H1 (cell line): ENCODE results near the gene CENPC.

Source experiments
- CEBPB ChIP-seq: IDR thresholded peaks from 2 replicates; pipeline ENCODE4 v1.6.1; 2012; ENCODE audit warnings: low read depth, low read length
- EZH2 ChIP-seq: fragments of 200-600 bp; sonication (generic); IDR thresholded peaks from 2 replicates; pipeline ENCODE4 v1.7.1; 2012; ENCODE audit warnings: low read depth, mild to moderate bottlenecking, moderate library complexity, low read length, inconsistent platforms; ENCODE audit not compliant: severe bottlenecking
- HDAC6 ChIP-seq: IDR thresholded peaks from one replicate; pipeline ENCODE4 v1.7.1; 2012; ENCODE audit warnings: low read depth, mild to moderate bottlenecking, inconsistent platforms, low read length, moderate library complexity
- KDM1A ChIP-seq: fragments of 200-600, 300-600 bp; sonication (generic); IDR thresholded peaks from 2 replicates; pipeline ENCODE4 v1.7.1; 2016; ENCODE audit warnings: mild to moderate bottlenecking, low read length, borderline replicate concordance
- NRF1 ChIP-seq: IDR thresholded peaks from 2 replicates; pipeline ENCODE4 v1.6.1; 2011; ENCODE audit warnings: mild to moderate bottlenecking, low read depth, low read length, improper control_type of control experiment
- RAD21 ChIP-seq, 2 experiments: IDR thresholded peaks in 1 of 2; conservative IDR thresholded peaks in 1 of 2; 2 replicates each; pipeline ENCODE4 v1.6.1; 2011; ENCODE audit warnings: low read depth in 2 of 2, low read length in 2 of 2, improper control_type of control experiment in 1 of 2, inconsistent platforms in 1 of 2, mild to moderate bottlenecking in 1 of 2, moderate library complexity in 1 of 2
- RXRA ChIP-seq: IDR thresholded peaks from 2 replicates; pipeline ENCODE4 v1.6.1; 2011; ENCODE audit warnings: low read depth, mild to moderate bottlenecking, low read length, moderate library complexity; ENCODE audit not compliant: insufficient read depth
- SIRT6 ChIP-seq: IDR thresholded peaks from one replicate; pipeline ENCODE4 v1.7.1; 2012; ENCODE audit warnings: low read length, inconsistent platforms
- SP1 ChIP-seq: IDR thresholded peaks from 2 replicates; pipeline ENCODE4 v1.6.1; 2011; ENCODE audit warnings: low read depth, low read length
- TAF7 ChIP-seq: optimal IDR thresholded peaks from 2 replicates; pipeline ENCODE3; 2011; ENCODE audit warnings: low read depth, mild to moderate bottlenecking, inconsistent platforms, low read length, moderate library complexity, borderline replicate concordance
- YY1 ChIP-seq: IDR thresholded peaks from 2 replicates; pipeline ENCODE4 v1.6.1; 2011; ENCODE audit warnings: low read depth, mild to moderate bottlenecking, low read length
- TF ChIP-seq, protein P1 (sequence below), 3 experiments: IDR thresholded peaks; 1 replicate in 2 of 3; 2 replicates in 1 of 3; pipeline versions ENCODE4 v1.5.1 to v1.6.1; 2011; ENCODE audit warnings: low read length in 3 of 3, mild to moderate bottlenecking in 3 of 3, inconsistent platforms in 2 of 3, low read depth in 1 of 3, moderate library complexity in 1 of 3; ENCODE audit not compliant: insufficient read depth in 1 of 3; ENCODE audit errors: control extremely low read depth in 1 of 3
- TF ChIP-seq, protein P2 (sequence below): IDR thresholded peaks from 2 replicates; pipeline ENCODE4 v1.6.1; 2011; ENCODE audit warnings: low read length, improper control_type of control experiment

DNA sequence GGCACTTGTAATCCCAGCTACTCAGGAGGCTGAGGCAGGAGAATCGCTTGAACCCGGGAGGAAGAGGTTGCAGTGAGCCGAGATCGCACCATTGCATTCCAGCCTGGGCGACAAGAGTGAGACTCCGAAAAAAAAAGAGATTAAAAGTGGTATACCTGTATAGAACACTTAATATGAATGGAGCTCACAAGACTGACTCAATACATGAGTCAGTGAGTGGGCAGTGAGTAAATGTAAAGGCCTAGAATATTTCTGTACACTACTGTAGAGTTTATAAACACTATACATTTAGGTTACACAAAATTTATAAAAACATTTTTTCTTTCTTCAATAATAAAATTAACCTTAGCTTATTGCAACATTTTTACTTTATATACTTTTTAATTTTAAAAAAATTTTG lies 93.8 kb downstream of the CENPC start:
- TF ChIP-seq CEBPB = no peak
- TF ChIP-seq, protein P1, sequence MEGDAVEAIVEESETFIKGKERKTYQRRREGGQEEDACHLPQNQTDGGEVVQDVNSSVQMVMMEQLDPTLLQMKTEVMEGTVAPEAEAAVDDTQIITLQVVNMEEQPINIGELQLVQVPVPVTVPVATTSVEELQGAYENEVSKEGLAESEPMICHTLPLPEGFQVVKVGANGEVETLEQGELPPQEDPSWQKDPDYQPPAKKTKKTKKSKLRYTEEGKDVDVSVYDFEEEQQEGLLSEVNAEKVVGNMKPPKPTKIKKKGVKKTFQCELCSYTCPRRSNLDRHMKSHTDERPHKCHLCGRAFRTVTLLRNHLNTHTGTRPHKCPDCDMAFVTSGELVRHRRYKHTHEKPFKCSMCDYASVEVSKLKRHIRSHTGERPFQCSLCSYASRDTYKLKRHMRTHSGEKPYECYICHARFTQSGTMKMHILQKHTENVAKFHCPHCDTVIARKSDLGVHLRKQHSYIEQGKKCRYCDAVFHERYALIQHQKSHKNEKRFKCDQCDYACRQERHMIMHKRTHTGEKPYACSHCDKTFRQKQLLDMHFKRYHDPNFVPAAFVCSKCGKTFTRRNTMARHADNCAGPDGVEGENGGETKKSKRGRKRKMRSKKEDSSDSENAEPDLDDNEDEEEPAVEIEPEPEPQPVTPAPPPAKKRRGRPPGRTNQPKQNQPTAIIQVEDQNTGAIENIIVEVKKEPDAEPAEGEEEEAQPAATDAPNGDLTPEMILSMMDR (IDR thresholded peaks at IDR 0.05; ENCODE audit: control extremely low read depth in 1 of 3, insufficient read depth in 1 of 3, low read depth in 1 of 3, low read length in 3 of 3) = no peak
- TF ChIP-seq SIRT6 = no peak
- no peak for TF ChIP-seq RXRA
- TF ChIP-seq YY1 = no peak
- TF ChIP-seq, protein P2, sequence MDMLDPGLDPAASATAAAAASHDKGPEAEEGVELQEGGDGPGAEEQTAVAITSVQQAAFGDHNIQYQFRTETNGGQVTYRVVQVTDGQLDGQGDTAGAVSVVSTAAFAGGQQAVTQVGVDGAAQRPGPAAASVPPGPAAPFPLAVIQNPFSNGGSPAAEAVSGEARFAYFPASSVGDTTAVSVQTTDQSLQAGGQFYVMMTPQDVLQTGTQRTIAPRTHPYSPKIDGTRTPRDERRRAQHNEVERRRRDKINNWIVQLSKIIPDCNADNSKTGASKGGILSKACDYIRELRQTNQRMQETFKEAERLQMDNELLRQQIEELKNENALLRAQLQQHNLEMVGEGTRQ = no peak
- no peak for TF ChIP-seq NRF1
- TF ChIP-seq HDAC6 = no peak
- no peak for TF ChIP-seq EZH2
- no peak for TF ChIP-seq TAF7
- no peak for TF ChIP-seq RAD21 (IDR thresholded peaks at IDR 0.05 in 1 of 2, conservative IDR thresholded peaks at IDR 0.05 in 1 of 2; ENCODE audit: low read depth in 2 of 2, low read length in 2 of 2)
- no peak for TF ChIP-seq KDM1A
- TF ChIP-seq SP1 = no peak
